ENCODE measurements around the gene PCDHGA2.

- TF ChIP-seq ZNF274 (IDR thresholded peaks at IDR 0.05; ENCODE audit: low read depth, low read length) (no peak), YY1 (IDR thresholded peaks at IDR 0.05; ENCODE audit: insufficient read depth, insufficient read length) (no peak)
Measured at GRCh38 chr5:141319699-141320098, 18.9 kb upstream of the PCDHGA2 start.

Measured in NT2/D1 (cell line).